Dendritic cell treated with granulocyte-macrophage colony-stimulating factor and Interleukin-4, amounts not matched to agents 40 ng/mL and 50 ng/mL, for 4 days (primary cell): ENCODE measurements around the gene GCNT4.

Experiments
- H3K27ac Mint-ChIP-seq: one replicate; pipeline ENCODE4 v1.8.0; 2022; ENCODE audit warnings: mild to moderate bottlenecking, mixed read lengths
- H3K27me3 Mint-ChIP-seq: one replicate; pipeline ENCODE4 v1.8.0; 2022; ENCODE audit warnings: mild to moderate bottlenecking, mixed read lengths
- H3K36me3 Mint-ChIP-seq: one replicate; pipeline ENCODE4 v1.8.0; 2022; ENCODE audit warnings: low read depth, mixed read lengths
- H3K4me1 Mint-ChIP-seq: one replicate; pipeline ENCODE4 v1.8.0; 2022; ENCODE audit warnings: low read depth, mixed read lengths
- H3K4me3 Mint-ChIP-seq: one replicate; pipeline ENCODE4 v1.8.0; 2022; ENCODE audit warnings: mild to moderate bottlenecking, moderate library complexity, mixed read lengths
- H3K9me3 Mint-ChIP-seq: one replicate; pipeline ENCODE4 v1.8.0; 2022; ENCODE audit warnings: mixed read lengths
- intact Hi-C: fragments of 100-400 bp; cut with micrococcal nuclease; formaldehyde crosslinking; loops from one replicate; pipeline ENCODE4 v1.15.0; 2022

The GCNT4 gene

DNA sequence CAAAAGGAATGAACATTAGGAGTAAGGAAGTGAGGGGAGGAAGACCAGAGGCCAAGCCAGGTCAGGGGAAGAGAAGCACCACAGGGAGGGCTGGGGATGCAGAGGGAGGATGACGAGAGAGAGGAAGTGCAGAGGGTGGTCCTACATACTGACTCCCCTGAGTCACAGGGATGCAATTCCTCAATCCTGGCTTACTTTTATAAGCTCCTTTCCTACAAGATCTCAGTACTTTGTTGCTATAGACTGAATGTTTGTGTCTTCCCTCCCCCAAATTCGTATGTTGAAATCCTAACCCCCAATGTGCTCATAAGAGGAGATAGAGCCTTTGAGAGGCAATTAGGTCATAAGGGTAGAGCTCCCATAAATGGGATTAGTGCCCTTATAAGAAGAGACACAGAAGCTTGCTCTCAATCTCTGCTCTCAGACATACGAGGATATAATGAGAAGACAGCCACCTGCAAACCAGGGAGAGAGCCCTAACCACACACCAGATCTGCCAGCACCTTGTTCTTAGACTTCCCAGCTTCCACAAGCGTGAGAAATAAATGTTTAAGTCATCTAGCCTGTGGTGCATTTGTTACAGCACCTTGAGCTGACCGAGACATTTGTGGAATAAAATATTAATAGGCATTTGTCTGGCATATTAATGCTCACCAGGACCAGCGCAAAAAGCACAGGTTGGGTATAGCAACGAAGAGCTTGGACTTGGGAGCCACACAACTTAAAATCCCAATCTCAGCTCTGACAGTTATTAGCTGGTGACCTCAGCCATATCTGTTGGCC, 33.4 kb downstream of the GCNT4 start:
- intact Hi-C loops = no loop called here
- Mint-ChIP-seq H3K27me3 (no peaks in the 10 kb centered on the region), H3K27ac (no peak overlapping the region), H3K4me1 (peaks cover 12% of the 10 kb centered on the region), H3K9me3 (no peaks in the 10 kb centered on the region), H3K36me3 (no peaks in the 10 kb centered on the region), H3K4me3 (no peak overlapping the region)

DNA sequence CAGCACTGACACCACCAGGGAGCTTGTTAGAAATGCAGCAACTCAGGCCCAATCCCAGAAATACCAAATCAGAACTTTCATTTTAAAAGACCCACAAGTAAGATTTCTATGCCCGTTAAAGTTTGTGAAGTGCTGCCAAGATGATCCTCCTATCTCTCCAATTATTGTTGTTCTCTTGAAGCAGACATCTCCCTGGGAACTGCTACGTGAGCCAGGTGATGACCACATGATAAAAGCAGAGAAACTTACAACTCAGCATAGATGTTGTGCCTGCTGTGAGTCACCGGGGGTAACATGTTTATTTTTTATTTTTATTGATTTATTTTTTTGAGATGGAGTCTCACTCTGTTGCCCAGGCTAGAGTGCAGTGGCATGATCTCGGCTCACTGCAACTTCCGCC, 34.4 kb downstream of the GCNT4 start:
- H3K36me3 Mint-ChIP-seq = no peaks in the 10 kb centered on the region
- H3K9me3 Mint-ChIP-seq = no peaks in the 10 kb centered on the region
- no peaks in the 10 kb centered on the region for H3K27me3 Mint-ChIP-seq
- peaks cover 12% of the 10 kb centered on the region for H3K4me1 Mint-ChIP-seq
- no peak overlapping the region for H3K4me3 Mint-ChIP-seq
- H3K27ac Mint-ChIP-seq = no peak overlapping the region
- intact Hi-C loops = no loop called here

DNA sequence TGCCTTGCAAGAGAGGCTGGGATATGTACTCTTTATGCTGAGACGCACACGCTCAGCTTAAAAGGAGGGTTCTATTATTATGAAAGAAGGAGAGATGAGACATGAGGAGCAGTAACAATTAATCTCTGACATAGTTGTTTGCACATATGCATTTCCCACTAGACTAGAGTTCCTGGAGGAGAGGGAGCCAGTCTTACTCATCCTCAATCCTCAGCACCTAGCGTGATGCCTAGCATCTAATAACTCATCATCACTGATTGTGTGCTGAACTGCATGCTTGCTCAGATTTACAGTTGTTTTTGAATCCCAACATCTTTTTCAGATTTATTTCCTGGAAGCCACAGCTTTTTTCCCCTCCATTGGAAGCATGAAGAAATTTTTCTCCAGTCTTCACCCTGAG, 35.5 kb downstream of the GCNT4 start:
- Mint-ChIP-seq H3K27ac (no peak overlapping the region), H3K4me1 (peaks cover 11% of the 10 kb centered on the region), H3K27me3 (no peaks in the 10 kb centered on the region), H3K9me3 (no peaks in the 10 kb centered on the region), H3K4me3 (no peak overlapping the region), H3K36me3 (no peaks in the 10 kb centered on the region)
- intact Hi-C loops = no loop called here

DNA sequence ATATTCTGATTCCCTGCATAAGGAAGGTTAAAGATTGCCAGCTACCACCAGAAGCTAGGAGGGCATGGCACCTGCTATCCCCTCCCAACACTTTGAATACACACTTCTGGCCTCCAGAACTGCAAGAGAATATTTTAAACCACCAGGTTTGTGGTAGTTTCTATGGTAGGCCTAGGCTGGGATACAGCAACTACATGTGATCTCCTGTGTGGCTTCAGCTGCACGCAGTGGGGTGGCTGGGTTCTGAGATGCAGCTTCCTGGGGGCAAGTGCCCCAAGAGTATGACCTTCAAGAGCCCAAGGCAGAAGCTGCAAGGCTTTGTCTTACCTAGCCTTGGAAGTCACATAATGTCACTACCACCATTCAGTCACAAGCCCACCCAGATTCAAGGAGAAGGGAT, 39.6 kb downstream of the GCNT4 start:
- Mint-ChIP-seq H3K4me1 (no peaks in the 10 kb centered on the region), H3K9me3 (no peaks in the 10 kb centered on the region), H3K4me3 (no peak overlapping the region), H3K27ac (no peak overlapping the region), H3K36me3 (no peaks in the 10 kb centered on the region), H3K27me3 (no peaks in the 10 kb centered on the region)
- intact Hi-C loops = no loop called here

DNA sequence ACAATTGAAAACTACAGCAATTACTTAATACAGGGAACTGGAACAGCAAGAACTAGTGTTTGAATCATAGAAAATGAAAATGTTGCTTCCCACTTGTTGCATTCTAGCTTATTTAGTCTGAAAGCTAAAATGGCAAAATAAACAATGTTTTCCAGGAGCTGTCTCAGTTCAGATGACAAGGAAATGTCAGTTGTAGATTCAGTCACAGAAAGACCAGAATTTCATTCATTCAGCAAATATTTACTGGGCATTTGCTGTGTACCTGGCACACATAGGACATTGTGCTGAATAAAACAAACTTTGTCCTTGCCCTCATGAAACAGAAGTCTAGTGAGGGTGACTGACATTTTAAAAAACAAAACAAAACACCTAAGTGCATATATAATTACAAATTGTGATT, 41.5 kb downstream of the GCNT4 start:
- Mint-ChIP-seq H3K4me1 (no peaks in the 10 kb centered on the region), H3K27me3 (no peaks in the 10 kb centered on the region), H3K36me3 (no peaks in the 10 kb centered on the region)

DNA sequence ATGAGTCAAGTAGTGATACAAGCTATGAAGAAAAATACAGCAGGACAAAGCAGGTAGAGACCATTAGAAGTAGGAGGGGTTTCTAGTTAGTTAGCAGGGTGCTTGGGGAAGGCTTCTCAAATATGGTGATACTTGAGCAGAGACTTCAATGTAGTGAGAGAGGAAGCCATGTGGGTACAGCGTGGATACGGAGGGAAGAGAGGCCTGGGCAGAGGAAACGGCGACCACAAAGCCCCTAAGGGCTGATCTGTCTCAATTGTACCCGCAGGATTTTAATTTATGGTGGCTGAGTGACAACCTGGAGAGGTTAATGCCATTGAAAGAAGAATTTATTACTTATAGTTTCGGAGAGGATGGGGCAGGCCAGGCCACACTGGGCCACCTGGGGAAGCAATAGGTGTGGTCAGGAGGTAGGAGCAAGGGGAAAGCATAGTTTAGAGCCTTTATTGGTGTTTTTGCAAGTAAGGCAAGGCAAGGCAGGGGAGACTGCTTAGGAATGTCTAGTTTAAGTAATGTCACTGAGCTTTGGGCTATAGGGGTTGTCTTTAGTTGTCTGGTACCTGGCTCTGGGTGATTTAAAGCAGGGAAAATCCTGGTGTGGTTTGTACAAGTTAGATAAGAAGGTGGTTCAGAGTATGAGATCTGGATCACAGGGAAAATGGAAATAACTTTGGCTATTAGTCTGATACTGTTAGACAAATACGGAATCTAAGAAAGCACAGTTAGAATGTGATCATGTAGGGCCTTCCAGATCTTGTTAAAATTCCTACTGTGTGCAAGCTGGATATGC, 42.6 kb downstream of the GCNT4 start:
- no peaks in the 10 kb centered on the region for H3K4me1 Mint-ChIP-seq
- no peaks in the 10 kb centered on the region for H3K27me3 Mint-ChIP-seq
- H3K9me3 Mint-ChIP-seq = peaks cover 14% of the 10 kb centered on the region
- no peaks in the 10 kb centered on the region for H3K36me3 Mint-ChIP-seq
- H3K27ac Mint-ChIP-seq = no peak overlapping the region
- intact Hi-C loops = no loop called here
- H3K4me3 Mint-ChIP-seq = no peak overlapping the region

More for the DNA sequence above, 41.5 kb downstream of the GCNT4 start:
- intact Hi-C loops = no loop called here
- Mint-ChIP-seq H3K9me3 (peaks cover 3% of the 10 kb centered on the region), H3K27ac (no peak overlapping the region), H3K4me3 (no peak overlapping the region)

DNA sequence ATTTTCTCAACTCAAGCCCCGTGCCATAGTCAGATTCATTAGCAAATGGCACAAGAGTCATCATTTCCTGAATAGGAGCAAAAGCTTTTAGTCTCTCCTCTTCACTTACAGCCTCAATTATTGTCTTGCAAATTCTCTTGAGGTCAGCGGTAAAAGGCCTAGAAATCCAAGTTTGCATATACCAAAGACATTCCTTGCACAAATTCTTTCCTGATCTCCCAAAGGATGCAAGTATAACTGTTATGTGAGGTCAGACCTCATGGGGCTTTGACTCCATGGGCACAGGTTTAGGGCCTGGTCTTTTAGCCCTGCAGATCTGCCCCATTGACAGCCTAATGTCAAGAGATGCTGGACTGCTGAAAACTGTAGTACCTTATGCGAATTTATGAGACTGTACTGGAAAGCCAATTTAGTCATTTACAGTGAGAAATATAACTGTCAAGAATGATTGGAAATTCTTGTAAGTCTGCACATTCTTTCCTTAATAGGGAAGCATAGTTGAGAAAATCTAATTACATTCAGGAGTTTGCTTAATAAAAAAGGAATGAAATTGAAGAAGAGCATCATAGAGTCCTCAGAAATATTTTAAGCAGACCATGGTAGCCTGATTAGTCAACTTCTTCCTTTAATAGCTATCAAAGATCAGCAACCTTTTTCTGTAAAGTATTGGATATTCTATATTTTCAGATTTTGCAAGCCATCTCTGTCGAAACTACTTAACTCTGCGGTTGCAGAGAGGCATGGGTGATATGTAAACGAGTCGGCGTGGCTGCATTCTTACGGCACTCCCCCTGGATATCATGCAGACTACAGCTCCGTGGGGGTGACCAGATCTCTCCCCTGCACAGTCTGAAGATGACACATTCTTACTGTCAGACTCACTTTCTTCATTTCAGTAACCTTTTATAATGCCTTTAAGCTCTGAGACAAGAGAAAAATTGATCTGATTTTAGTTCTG, 45.2 kb downstream of the GCNT4 start:
- H3K4me3 Mint-ChIP-seq = no peak overlapping the region
- intact Hi-C loops = no loop called here
- no peaks in the 10 kb centered on the region for H3K36me3 Mint-ChIP-seq
- H3K4me1 Mint-ChIP-seq = no peaks in the 10 kb centered on the region
- H3K27me3 Mint-ChIP-seq = no peaks in the 10 kb centered on the region
- no peak overlapping the region for H3K27ac Mint-ChIP-seq
- H3K9me3 Mint-ChIP-seq = peaks cover 21% of the 10 kb centered on the region

DNA sequence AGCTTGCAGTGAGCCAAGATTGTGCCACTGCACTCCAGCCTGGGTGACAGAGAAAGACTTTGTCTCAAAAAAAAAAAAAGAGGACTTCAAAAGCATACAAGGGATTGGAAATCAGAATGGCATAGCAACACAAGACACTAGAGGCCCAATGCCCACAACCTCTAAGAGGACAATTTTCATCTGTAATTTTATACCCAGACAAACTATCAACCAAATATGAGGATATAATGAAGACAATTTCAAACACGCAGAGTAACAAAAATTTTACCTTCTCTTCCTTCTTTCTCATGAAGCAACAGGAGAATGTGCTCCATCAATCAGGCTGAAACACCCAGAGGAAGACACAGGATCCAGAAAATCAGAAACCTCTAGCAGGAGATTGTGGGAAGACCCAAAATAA, 46.8 kb downstream of the GCNT4 start:
- H3K4me3 Mint-ChIP-seq = no peak overlapping the region
- no peaks in the 10 kb centered on the region for H3K36me3 Mint-ChIP-seq
- H3K9me3 Mint-ChIP-seq = peaks cover 21% of the 10 kb centered on the region
- intact Hi-C loops = no loop called here
- no peaks in the 10 kb centered on the region for H3K4me1 Mint-ChIP-seq
- no peaks in the 10 kb centered on the region for H3K27me3 Mint-ChIP-seq
- H3K27ac Mint-ChIP-seq = no peak overlapping the region
